CD4-positive, alpha-beta T cell treated with Interleukin-17A for 1 hour (primary cell): ENCODE results near the gene GP1BA.

Experiments
- DNase-seq: peaks from one replicate; pipeline ENCODE4 v3.0.0-alpha.2; 2020

GP1BA gene

GRCh38 chr17:4938688-4939545, 6.8 kb downstream of the GP1BA start:
- DNase-seq: peak; percentile 11

DNA sequence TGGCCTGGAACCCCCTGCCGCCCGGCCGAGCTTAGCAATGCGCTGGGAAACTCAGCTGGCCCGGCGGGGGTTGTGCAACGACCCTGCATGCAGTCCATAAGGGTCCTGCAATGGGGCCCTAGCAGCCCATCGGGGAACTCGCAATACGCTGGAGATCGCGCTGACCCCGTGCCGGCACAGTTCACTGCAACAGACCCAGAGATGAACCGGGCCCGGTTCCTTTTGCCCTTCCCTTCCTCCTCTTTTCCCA, 7.4 kb downstream of the GP1BA start:
- DNase-seq: no peak

GRCh38 chr17:4939796-4940554, 7.9 kb downstream of the GP1BA start, which contains the start of the genes RNF167 and SLC25A11:
TSS of gene RNF167 (plus strand) at chr17:4940268. CDS start at chr17:4940910, 642 bp downstream.
TSS of gene SLC25A11 (minus strand) at chr17:4940046. CDS start at chr17:4939910, 136 bp downstream.
- peak; percentile 100 for DNase-seq

- peak; percentile 40 for DNase-seq
These were observed 8.7 kb downstream of the GP1BA start for GRCh38 chr17:4940555-4941318.

- DNase-seq: no peak
These were observed 9.2 kb downstream of the GP1BA start for GRCh38 chr17:4941319-4941610.

DNA sequence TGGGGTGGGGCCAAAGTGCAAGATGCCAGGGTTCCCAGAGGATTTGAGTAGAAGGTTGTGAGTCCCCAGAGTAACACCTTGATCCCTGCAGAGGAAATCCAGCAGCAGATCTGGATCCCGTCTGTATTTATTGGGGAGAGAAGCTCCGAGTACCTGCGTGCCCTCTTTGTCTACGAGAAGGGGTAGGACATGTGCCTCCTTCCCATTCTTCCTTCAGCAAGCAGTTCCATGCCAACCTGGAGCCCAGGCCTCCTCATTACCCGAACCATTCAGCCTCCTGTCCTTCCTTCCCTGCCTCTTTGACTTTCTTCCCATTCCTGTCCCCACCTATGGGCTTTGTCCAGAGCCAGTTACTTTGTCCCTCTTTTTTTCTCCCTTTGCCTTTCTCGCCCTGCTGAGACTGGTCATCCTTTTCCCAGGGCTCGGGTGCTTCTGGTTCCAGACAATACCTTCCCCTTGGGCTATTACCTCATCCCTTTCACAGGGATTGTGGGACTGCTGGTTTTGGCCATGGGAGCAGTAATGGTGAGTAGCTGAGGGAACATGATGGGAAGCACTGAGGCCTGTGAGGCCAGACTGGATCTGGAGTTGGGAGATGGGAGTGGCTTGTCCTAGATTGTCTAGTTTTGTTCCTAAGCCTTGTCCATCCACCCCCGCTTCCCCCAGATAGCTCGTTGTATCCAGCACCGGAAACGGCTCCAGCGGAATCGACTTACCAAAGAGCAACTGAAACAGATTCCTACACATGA, 10.9 kb downstream of the GP1BA start:
- no peak for DNase-seq

DNA sequence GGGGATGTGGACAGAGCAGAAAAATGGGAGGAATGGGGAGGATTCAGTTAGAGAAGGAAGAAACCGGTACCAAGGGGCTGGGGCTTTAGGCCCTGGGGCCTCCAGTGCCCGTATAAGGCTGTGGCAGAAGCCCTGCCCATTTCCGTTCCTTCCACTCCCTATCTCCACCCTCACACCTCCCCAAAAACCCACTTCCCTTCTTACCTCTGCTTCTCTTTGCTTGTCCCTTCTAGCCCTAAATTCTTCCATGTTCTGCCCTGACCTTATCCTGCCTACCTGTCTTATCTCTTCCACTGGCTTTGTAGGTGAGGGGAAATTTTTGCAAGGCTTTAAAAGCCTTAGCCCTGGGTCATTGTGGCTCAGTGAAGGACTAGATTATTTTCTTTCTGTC, 12.1 kb downstream of the GP1BA start:
- peak; percentile 77 for DNase-seq

GRCh38 chr17:4944554-4945175, 12.6 kb downstream of the GP1BA start:
- no peak for DNase-seq

DNA sequence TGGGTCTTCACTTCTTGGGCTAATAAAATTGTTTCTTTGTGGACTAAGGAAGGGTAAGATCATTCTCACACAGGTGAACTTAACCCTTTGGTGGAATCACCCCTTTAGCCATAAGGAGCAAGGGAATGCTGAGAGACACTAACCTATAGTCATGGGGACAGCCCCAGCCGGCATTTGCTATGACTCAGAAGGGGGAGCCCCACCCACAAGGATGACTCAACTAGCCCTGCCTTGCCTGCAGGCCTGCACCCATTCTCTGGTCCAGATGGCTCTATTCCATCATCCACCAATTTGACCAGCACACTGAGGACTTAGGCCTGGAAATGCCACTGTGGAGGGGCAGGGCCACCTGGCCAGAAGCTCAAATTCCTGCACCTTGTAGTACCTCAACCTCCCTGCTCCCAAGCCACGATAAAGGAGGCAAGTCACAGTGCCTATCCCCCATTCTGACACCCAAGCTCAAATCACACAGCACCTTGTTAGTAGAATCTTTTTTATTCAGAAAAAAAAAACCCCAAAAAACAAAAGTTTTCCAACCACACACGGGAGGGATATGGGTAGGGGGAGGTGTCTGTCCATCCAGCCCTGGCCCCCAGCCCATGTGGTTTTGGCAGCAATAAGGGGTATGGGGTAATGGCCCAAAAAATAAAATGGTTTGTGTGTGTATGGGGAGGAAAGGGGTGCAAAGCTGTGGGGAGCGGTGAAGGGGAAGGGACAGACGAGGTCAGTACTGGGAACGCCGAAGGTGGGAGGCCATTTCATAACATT, 13.3 kb downstream of the GP1BA start:
- DNase-seq: peak; percentile 78

- DNase-seq: no peak
These were observed 13.8 kb downstream of the GP1BA start for GRCh38 chr17:4945944-4946280.

GRCh38 chr17:4946312-4946976, 14.4 kb downstream of the GP1BA start:
- peak; percentile 27 for DNase-seq

GRCh38 chr17:4947010-4947410, 14.9 kb downstream of the GP1BA start:
- no peak for DNase-seq

DNA sequence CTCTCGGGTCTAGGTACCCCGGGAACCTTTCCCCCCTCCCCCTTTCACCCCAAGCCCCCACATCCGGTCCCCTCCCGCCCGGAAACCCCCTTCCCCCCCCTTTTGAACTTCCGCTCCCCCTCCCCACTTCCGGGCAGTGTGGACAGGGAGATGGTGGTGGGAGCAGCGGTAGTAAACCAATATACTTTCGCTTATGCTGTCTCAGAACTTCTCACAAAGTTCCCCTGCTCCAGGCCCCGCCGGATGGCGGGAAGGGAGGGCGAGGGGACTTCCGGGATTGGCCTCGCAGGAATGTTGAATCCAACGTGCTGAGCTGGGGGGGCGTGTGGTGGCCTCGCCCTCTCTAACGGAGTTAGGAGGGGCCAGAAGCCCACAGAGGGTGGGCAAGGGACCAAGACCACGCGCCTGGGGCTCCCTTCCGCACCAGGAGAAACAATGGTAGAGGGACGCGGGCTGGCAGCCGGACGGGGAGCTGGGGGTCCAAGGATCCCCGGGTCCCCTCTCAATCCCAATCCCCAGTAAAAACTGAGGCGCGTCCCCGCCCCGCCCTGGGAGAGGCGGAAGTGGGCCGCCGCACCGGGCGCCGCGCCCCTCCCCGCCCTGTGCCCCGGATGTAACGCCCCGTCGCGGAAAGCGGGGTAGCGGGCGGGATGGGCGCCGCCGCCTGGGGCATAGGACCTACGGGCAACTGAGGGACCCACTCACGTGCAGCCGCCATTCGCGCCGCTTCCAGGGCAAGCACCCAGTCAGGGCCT, 15.5 kb downstream of the GP1BA start:
- DNase-seq: peak; percentile 79

- peak; percentile 95 for DNase-seq
These were observed 16.3 kb downstream of the GP1BA start, which contains the start of gene PFN1 for GRCh38 chr17:4948166-4948930. TSS of gene PFN1 (minus strand) at chr17:4948530. CDS start at chr17:4948394, 136 bp downstream.

- DNase-seq: peak; percentile 81
These were observed 16.8 kb downstream of the GP1BA start for GRCh38 chr17:4948931-4949320.

GRCh38 chr17:4949321-4950074, 17.4 kb downstream of the GP1BA start:
- DNase-seq: peak; percentile 90

DNA sequence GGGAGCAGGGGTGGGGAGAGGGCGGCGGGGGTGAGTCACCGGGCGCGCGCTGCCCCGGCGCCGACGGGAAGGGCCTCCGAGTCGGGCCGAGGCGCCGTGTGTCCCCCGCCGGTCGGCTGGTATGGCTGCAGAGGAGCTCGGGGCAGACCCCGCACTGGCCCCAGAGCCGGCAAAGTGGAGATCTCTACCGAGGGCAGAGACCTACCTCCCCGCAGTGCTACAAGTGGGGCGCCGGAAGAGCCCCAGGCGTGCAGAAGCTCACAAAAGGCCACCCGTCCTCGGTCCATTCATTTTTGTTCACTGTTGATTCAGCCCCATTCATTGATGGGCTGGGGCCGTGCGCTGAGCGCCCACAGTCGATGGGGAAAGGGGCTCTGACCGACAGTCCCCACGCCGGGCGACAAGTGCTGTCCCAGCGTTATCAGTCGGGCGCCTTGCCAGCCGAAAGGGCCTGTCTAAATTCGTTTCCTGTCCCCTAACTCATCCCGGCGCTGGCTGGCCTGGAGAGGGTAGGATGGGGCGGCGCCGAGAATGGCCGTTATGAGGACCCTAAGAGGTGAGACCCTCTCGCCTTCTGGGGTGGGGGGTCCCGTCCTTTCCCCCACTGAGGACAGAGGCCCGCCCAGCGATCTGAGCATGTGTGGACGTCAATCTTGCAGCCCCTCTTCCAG, 18.1 kb downstream of the GP1BA start:
- DNase-seq: no peak

- no peak for DNase-seq
These were observed 18.7 kb downstream of the GP1BA start, which contains the start of gene ENO3 for GRCh38 chr17:4950746-4951204. TSS of gene ENO3 (plus strand) at chr17:4951119. CDS start at chr17:4951830, 711 bp downstream.
